ENCODE measurements around the gene FAM118B. TPM values are rescaled to one million over a fixed set of nuclear protein-coding genes. Genes with fewer than 3 reads are reported as not detected.
"Not testable (repeated sequence)": the region's sequence is repeated elsewhere in the genome, so short reads cannot be mapped to it uniquely, and the experiment has no call there.

The FAM118B gene
- total RNA-seq, 1 donor = 32.9 TPM

DNA sequence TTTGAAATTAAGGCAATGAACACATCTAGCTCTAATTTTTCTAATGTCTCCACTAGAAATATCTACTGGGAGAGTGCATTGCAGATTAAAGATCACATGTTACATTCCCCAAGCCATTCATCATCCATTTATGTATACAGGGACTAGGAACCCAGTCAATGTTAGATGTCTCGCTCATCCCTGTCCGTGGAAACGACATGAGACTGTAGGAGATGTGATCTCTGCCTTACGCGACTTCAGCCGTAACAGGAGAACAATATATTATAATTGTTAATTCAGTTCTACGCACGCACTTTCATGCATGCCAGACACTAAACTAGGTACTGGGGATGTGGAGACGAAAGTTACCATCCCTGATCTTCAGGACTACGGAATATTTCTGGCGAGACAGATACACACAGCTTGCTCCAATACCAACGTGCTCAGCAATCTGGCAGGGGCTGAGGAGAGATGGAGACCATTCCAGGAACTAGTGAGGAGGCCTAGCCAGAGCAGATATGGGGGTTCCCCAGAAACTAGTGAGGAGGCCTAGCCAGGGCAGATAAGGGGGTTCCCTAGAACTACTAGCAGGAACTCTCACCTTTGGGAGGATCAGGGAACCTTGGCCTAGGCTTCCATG is 93.0 kb downstream of the FAM118B start:
- DNase-seq (ENCODE audit: low read depth) = peak; percentile 10
- peak overlapping the region; percentile 83 for H3K4me3 ChIP-seq (ENCODE audit: low read depth, low read length)
- TF ChIP-seq, protein P1, sequence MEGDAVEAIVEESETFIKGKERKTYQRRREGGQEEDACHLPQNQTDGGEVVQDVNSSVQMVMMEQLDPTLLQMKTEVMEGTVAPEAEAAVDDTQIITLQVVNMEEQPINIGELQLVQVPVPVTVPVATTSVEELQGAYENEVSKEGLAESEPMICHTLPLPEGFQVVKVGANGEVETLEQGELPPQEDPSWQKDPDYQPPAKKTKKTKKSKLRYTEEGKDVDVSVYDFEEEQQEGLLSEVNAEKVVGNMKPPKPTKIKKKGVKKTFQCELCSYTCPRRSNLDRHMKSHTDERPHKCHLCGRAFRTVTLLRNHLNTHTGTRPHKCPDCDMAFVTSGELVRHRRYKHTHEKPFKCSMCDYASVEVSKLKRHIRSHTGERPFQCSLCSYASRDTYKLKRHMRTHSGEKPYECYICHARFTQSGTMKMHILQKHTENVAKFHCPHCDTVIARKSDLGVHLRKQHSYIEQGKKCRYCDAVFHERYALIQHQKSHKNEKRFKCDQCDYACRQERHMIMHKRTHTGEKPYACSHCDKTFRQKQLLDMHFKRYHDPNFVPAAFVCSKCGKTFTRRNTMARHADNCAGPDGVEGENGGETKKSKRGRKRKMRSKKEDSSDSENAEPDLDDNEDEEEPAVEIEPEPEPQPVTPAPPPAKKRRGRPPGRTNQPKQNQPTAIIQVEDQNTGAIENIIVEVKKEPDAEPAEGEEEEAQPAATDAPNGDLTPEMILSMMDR (IDR thresholded peaks at IDR 0.05; ENCODE audit: insufficient read depth, low read length) = no peak

DNA sequence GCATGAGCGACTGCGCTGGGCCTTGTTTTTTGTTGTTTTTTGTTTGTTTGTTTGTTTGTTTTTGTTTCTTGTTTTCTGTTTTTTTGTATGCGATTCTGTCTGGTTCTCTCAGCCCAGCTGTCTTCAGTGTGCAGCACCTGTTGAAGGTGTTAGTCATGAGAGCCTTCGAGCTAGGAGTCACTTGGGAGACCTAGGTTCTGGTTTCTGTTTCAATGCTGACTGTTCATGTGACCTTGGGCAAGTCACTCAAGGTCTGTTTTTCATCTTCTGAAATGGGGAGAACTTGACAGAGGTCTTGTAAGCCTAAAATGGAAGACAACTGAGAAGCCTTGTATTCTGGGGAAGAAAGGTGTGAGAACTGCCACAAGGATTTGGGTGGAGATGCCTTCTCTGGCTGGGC is 94.1 kb downstream of the FAM118B start:
- TF ChIP-seq, protein P1 (IDR thresholded peaks at IDR 0.05; ENCODE audit: insufficient read depth, low read length) = no peak
- no peak for DNase-seq (ENCODE audit: low read depth)
- H3K4me3 ChIP-seq (ENCODE audit: low read depth, low read length) = no peak overlapping the region

GRCh38 chr11:126307706-126308105 is 96.1 kb downstream of the FAM118B start:
- no peak overlapping the region for H3K4me3 ChIP-seq (ENCODE audit: low read depth, low read length)
- TF ChIP-seq, protein P1 (IDR thresholded peaks at IDR 0.05; ENCODE audit: insufficient read depth, low read length) = peak; percentile 53
- DNase-seq (ENCODE audit: low read depth) = peak; percentile 68

DNA sequence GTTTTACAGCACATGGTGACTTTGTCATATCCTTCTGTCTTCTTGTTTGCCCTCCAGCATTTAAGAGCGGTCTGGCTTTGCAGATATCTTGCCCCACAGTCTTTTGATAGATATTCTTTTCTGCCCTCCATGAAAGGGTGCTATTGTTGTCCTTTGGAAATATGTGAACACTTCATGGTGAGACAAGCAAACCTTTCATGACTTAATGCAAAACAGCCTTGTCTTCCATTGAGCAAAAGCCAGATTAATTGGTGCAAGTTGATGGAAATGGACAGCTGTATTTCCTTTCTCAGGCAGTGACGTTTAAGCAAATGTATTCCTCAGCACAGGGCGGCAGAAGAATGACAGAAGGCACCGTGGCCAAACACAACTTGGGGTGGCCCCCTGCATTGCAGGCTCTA is 96.7 kb downstream of the FAM118B start:
- H3K4me3 ChIP-seq (ENCODE audit: low read depth, low read length) = no peak overlapping the region
- TF ChIP-seq, protein P1 (IDR thresholded peaks at IDR 0.05; ENCODE audit: insufficient read depth, low read length) = no peak
- DNase-seq (ENCODE audit: low read depth) = no peak

DNA sequence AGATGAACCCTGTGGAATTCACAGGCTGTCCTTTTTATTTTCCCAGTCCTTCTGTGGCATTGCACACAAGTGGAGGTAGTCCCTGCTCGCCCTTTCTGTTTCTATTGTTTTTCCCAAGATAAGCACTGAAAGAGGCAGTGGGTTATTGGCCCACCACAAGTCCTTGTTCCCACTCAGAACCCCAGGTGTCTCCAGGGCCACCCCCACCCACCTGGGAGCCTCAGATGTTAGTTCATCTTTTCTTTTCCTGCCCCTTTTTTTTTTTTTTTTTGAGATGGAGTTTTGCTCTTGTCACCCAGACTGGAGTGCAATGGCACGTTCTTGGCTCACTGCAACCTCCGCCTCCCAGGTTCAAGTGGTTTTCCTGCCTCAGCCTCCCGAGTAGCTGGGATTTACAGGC is 97.2 kb downstream of the FAM118B start:
- H3K4me3 ChIP-seq (ENCODE audit: low read depth, low read length); DNase-seq (ENCODE audit: low read depth): not testable (repeated sequence)

DNA sequence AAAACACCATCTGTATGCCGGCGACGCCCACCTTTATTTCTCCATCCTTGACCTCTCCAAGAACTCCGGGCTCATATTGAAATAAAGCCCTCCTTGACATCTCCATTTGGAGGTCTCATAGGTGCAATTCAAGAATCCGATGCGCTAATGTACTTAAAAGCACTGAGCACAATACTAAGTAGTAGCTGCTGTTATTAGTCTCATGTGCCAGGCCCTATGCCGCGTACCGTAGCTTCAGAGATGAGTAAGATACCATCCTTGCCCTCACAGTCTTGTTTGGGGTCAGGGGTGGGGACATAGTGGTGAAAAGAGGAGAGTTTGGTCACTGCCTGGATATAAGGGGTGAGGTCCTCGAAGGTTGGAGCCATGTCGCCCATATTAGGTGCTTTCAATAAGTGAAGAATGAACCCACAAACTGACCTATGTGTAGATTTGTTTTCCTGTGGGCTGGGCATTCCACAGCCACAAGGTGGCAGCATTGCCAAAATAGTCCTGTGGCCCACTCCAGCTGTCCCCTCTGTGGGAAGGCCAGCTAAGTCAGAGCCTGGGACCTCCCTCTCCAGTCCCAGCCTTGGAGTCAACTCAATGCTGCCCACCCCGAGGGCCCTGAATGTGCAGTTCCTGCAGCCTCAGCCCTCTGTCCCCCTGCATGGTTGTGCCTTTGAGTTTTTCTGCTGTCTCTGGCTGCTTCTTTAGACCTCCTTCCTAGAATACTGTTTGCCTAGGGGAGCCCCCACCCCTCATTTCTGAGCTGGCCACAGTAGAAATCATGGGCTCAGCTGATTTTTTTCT is 98.8 kb downstream of the FAM118B start:
- peak; percentile 82 for DNase-seq (ENCODE audit: low read depth)
- TF ChIP-seq, protein P1 (IDR thresholded peaks at IDR 0.05; ENCODE audit: insufficient read depth, low read length) = peak; percentile 94
- no peak overlapping the region for H3K4me3 ChIP-seq (ENCODE audit: low read depth, low read length)

GRCh38 chr11:126310992-126311310 is 99.4 kb downstream of the FAM118B start:
- TF ChIP-seq, protein P1 (IDR thresholded peaks at IDR 0.05; ENCODE audit: insufficient read depth, low read length) = no peak
- no peak for DNase-seq (ENCODE audit: low read depth)
- H3K4me3 ChIP-seq (ENCODE audit: low read depth, low read length) = no peak overlapping the region
